ENCODE measurements around the gene AKAP13. TPM values are rescaled to one million over a fixed set of nuclear protein-coding genes. Genes with fewer than 3 reads are reported as not detected.

The AKAP13 gene
- total RNA-seq, 2 donors from 2014 or later, result 228 to 273 TPM

DNA sequence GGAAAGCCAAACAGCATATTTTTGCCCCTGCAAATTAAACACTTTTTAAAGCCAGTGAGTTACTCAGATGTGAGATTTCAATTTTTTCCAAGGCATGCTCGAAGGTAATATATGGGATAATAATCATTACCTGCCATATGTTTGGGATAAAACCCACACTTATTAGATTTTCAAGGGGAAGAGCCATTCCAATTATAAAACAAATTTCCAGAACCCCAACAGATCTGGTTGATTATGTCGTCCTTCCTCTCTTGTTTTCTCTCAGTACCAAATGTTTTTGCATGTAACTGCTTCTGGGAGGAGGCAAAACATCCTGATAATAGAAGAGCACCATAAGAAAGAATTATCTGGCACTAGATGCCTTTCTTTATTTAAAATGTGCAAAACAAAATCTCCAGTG is 115.1 kb downstream of the AKAP13 start:
- Histone ChIP-seq H3K27me3 (replicated peaks; ENCODE audit: insufficient read depth) (no peaks in the 10 kb centered on the region), H3K36me3 (no peaks in the 10 kb centered on the region), H3K27ac (no peak overlapping the region), H3K9me3 (no peaks in the 10 kb centered on the region), H3K4me1 (ENCODE audit: control insufficient read depth in 1 of 2, low read depth in 2 of 2) (peaks cover 0 to 4% of the 10 kb centered on the region in 2 donors), H3K4me3 (no peak overlapping the region)
- DNase-seq (ENCODE audit: low spot score) (no peak), ATAC-seq (ENCODE audit: insufficient number of reproducible peaks, low FRiP score, low read depth) (no peak)
- TF ChIP-seq, protein P1, sequence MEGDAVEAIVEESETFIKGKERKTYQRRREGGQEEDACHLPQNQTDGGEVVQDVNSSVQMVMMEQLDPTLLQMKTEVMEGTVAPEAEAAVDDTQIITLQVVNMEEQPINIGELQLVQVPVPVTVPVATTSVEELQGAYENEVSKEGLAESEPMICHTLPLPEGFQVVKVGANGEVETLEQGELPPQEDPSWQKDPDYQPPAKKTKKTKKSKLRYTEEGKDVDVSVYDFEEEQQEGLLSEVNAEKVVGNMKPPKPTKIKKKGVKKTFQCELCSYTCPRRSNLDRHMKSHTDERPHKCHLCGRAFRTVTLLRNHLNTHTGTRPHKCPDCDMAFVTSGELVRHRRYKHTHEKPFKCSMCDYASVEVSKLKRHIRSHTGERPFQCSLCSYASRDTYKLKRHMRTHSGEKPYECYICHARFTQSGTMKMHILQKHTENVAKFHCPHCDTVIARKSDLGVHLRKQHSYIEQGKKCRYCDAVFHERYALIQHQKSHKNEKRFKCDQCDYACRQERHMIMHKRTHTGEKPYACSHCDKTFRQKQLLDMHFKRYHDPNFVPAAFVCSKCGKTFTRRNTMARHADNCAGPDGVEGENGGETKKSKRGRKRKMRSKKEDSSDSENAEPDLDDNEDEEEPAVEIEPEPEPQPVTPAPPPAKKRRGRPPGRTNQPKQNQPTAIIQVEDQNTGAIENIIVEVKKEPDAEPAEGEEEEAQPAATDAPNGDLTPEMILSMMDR (IDR thresholded peaks at IDR 0.05), result no peak

DNA sequence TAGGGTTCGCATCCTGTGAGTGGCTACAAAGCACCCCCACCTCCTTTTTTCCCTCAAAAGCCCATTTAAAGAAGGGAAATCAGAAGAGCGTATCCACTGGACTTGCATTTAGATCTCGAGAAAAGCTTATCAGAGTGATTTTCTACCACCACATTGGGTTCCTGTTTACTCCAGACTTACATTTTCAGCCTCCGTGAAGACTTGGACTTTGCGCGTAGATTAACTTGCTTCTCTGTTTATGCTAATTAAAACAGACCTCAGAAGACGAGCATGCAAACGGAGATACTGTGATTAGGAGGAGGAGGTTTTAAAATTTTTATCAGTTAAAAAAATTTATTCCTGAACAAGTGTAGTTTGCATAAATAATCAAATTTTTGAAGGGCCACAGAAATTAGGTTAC is 115.7 kb downstream of the AKAP13 start:
- peaks cover 0 to 4% of the 10 kb centered on the region in 2 donors for H3K4me1 ChIP-seq (ENCODE audit: control insufficient read depth in 1 of 2, low read depth in 2 of 2)
- no peaks in the 10 kb centered on the region for H3K36me3 ChIP-seq
- ATAC-seq (ENCODE audit: insufficient number of reproducible peaks, low FRiP score, low read depth) (no peak), DNase-seq (ENCODE audit: low spot score) (no peak)
- no peak overlapping the region for H3K27ac ChIP-seq
- TF ChIP-seq, protein P1 (IDR thresholded peaks at IDR 0.05), result no peak
- H3K4me3 ChIP-seq, result no peak overlapping the region
- no peaks in the 10 kb centered on the region for H3K27me3 ChIP-seq (replicated peaks; ENCODE audit: insufficient read depth)
- H3K9me3 ChIP-seq, result no peaks in the 10 kb centered on the region

DNA sequence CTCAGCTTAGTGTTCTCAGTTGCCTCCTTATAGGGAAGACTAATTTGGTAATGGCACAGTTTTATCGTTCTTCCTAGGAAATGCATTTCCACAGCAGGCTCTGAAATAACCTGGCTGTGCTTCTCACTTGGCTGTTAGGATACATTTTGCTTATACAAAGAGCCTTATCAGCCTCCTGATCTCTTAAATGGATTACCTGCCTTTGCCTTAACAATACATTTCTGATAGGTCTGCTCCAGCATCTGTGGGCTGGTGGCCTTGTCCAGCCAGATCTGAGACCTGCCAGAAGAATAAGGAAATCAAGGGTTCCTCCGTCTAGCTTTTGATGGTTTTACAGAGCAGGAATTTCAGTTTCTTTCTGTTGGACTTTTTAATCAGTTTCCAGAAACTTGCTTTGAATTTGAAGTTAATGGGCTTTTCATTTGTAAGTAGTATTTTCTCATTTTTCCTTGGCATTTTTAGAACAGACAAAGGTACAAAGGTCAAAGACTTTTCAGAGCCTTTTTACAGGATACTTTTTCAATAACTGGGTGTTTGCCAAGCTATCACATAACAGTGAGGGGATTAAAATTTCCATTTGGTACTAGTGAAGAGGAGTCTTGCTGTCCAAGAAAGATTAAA is 116.3 kb downstream of the AKAP13 start:
- ATAC-seq (ENCODE audit: insufficient number of reproducible peaks, low FRiP score, low read depth), result no peak

DNA sequence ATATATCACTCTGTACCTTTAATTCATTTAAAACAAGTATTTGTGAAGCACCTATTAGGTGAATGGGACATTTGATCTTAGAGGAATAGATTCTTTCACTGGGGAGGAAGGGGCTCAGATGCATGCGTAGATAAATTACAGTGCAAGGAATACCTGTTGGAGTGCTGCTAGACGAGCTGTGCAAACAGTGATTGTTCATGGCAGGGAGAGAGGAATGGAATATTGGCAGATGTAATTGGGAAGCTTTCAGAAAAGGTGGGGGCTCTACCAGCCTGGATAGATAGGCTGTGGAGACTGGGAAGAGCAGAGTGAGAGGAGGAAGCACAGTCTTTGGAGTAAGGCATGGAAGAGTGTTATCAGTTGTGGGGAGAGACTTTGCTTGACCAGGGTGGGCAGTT is 116.8 kb downstream of the AKAP13 start:
- TF ChIP-seq, protein P1 (IDR thresholded peaks at IDR 0.05), result no peak
- no peak for DNase-seq (ENCODE audit: low spot score)
- H3K27ac ChIP-seq, result no peak overlapping the region

More for the DNA sequence above, 116.3 kb downstream of the AKAP13 start:
- Histone ChIP-seq H3K4me3 (no peak overlapping the region), H3K36me3 (no peaks in the 10 kb centered on the region), H3K4me1 (ENCODE audit: control insufficient read depth in 1 of 2, low read depth in 2 of 2) (peaks cover 0 to 4% of the 10 kb centered on the region in 2 donors), H3K9me3 (no peaks in the 10 kb centered on the region), H3K27me3 (replicated peaks; ENCODE audit: insufficient read depth) (no peaks in the 10 kb centered on the region), H3K27ac (no peak overlapping the region)
- no peak for DNase-seq (ENCODE audit: low spot score)
- TF ChIP-seq, protein P1 (IDR thresholded peaks at IDR 0.05), result no peak

DNA sequence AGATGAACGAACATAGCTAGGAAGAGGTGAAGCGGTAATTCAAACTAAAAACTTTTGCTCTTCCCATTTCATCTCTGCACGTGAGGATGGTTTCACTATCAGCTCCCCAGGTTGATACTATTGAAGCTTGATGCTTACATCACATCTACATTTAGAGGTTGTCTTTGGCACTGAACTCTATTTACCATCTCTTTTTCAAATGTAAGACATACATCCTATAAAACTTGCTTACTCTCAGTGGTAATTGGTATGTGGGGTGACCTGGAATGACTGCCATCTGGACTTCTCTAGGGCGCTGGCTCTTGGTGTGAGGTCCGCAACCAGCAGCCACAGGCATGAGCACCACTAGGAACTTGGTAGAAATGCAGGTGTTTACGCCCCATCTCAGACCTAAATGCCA is 118.1 kb downstream of the AKAP13 start:
- no peak for DNase-seq (ENCODE audit: low spot score)
- TF ChIP-seq, protein P1 (IDR thresholded peaks at IDR 0.05), result no peak
- Histone ChIP-seq H3K27ac (no peak overlapping the region), H3K36me3 (no peaks in the 10 kb centered on the region), H3K9me3 (no peaks in the 10 kb centered on the region), H3K4me3 (no peak overlapping the region), H3K27me3 (replicated peaks; ENCODE audit: insufficient read depth) (no peaks in the 10 kb centered on the region), H3K4me1 (ENCODE audit: control insufficient read depth in 1 of 2, low read depth in 2 of 2) (peaks cover 0 to 4% of the 10 kb centered on the region in 2 donors)
- no peak for ATAC-seq (ENCODE audit: insufficient number of reproducible peaks, low FRiP score, low read depth)

More for the DNA sequence above, 116.8 kb downstream of the AKAP13 start:
- H3K4me1 ChIP-seq (ENCODE audit: control insufficient read depth in 1 of 2, low read depth in 2 of 2), result peaks cover 0 to 4% of the 10 kb centered on the region in 2 donors
- H3K9me3 ChIP-seq, result no peaks in the 10 kb centered on the region
- H3K36me3 ChIP-seq, result no peaks in the 10 kb centered on the region
- no peaks in the 10 kb centered on the region for H3K27me3 ChIP-seq (replicated peaks; ENCODE audit: insufficient read depth)
- no peak for ATAC-seq (ENCODE audit: insufficient number of reproducible peaks, low FRiP score, low read depth)
- no peak overlapping the region for H3K4me3 ChIP-seq

Data from thoracic aorta (tissue), 2 donors.